ENCODE measurements around the gene PACC1.

DNA sequence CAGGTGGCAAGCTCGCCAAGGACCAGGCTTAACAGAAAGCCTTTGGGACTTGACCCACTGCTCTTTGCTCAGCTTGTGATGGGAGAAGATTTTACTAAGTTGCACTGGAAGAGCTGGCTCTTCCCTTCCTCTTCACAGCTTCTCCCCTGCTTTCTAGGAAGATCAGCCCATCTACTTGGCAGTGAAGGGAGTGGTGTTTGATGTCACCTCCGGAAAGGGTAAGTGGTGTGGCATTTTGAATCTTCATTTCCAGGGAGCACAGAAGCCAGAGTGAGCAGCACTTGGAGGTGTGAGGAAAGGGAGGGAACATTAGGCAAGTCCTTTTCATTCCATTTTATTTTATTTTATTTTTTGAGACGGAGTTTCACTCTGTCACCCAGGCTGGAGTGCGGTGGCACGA is 27.7 kb upstream of the PACC1 start:
- TF ChIP-seq, protein P1, sequence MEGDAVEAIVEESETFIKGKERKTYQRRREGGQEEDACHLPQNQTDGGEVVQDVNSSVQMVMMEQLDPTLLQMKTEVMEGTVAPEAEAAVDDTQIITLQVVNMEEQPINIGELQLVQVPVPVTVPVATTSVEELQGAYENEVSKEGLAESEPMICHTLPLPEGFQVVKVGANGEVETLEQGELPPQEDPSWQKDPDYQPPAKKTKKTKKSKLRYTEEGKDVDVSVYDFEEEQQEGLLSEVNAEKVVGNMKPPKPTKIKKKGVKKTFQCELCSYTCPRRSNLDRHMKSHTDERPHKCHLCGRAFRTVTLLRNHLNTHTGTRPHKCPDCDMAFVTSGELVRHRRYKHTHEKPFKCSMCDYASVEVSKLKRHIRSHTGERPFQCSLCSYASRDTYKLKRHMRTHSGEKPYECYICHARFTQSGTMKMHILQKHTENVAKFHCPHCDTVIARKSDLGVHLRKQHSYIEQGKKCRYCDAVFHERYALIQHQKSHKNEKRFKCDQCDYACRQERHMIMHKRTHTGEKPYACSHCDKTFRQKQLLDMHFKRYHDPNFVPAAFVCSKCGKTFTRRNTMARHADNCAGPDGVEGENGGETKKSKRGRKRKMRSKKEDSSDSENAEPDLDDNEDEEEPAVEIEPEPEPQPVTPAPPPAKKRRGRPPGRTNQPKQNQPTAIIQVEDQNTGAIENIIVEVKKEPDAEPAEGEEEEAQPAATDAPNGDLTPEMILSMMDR (IDR thresholded peaks at IDR 0.05): no peak
- no peak for TF ChIP-seq EP300 (IDR thresholded peaks at IDR 0.05)
- TF ChIP-seq POLR2A (IDR thresholded peaks at IDR 0.05): no peak
